ENCODE measurements around the gene FAR1.
"Not testable (repeated sequence)": the region's sequence is repeated elsewhere in the genome, so short reads cannot be mapped to it uniquely, and the experiment has no call there.

FAR1 gene, protein sequence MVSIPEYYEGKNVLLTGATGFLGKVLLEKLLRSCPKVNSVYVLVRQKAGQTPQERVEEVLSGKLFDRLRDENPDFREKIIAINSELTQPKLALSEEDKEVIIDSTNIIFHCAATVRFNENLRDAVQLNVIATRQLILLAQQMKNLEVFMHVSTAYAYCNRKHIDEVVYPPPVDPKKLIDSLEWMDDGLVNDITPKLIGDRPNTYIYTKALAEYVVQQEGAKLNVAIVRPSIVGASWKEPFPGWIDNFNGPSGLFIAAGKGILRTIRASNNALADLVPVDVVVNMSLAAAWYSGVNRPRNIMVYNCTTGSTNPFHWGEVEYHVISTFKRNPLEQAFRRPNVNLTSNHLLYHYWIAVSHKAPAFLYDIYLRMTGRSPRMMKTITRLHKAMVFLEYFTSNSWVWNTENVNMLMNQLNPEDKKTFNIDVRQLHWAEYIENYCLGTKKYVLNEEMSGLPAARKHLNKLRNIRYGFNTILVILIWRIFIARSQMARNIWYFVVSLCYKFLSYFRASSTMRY

DNA sequence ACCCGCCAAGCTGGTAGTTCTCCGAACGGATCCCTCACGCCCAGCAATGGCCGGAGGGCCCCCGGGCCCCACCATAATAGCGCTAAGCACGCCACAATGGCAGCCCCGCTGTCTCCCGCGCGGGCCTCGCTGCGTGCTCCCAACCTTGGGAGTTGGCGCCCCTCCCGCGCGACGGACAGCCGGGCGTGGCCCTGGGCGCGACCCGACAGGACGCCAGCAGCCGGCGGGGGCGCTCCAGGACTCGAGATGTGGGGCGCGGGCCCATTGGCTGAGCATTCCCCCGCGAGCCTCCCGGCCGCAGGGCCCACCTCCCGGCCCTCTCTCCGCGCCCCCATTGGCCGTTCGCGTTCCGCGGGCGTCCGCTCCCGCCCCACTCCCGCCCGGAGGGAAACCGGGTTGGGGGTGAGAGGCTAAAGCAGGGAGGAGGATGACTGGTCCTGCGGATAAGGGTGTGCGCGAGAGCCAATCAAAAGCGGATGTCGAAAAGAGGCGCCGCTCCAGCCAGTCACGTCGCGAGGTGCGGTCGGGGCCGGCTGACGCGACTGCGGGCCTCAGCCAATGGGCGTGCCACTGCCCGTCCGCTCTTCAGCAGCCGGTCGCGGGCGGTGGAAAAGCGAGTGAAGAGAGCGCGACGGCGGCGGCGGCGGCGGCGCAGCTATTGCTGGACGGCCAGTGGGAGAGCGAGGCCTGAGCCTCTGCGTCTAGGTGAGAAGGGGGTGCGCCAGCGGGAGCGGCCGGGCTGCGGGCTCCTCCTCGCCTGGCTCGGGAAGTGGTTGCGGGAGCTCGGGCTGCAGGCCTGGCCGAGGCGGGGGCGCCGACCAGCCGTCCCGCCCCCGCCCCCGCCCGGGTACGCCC lies at the start of gene FAR1:
TSS of gene FAR1 (plus strand) at position 567 of the 855 bp plus-strand sequence. CDS start 26,098 bp downstream, outside the sequence.
- no peaks in the 10 kb centered on the region for H3K9me3 Mint-ChIP-seq
- H3K36me3 Mint-ChIP-seq (ENCODE audit: low read depth): peaks cover 5% of the 10 kb centered on the region
- H3K4me1 Mint-ChIP-seq: peaks cover 18% of the 10 kb centered on the region
- peak within 1 kb of the TSS; percentile 97 to 99 (median 97) for H3K4me3 Mint-ChIP-seq
- TF ChIP-seq, protein P1, sequence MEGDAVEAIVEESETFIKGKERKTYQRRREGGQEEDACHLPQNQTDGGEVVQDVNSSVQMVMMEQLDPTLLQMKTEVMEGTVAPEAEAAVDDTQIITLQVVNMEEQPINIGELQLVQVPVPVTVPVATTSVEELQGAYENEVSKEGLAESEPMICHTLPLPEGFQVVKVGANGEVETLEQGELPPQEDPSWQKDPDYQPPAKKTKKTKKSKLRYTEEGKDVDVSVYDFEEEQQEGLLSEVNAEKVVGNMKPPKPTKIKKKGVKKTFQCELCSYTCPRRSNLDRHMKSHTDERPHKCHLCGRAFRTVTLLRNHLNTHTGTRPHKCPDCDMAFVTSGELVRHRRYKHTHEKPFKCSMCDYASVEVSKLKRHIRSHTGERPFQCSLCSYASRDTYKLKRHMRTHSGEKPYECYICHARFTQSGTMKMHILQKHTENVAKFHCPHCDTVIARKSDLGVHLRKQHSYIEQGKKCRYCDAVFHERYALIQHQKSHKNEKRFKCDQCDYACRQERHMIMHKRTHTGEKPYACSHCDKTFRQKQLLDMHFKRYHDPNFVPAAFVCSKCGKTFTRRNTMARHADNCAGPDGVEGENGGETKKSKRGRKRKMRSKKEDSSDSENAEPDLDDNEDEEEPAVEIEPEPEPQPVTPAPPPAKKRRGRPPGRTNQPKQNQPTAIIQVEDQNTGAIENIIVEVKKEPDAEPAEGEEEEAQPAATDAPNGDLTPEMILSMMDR (IDR thresholded peaks at IDR 0.05; ENCODE audit: unreplicated experiment in 3 of 3): peak; percentile 47 to 72 (median 55)
- H3K27ac Mint-ChIP-seq: peak within 1 kb of the TSS; percentile 66 to 95 (median 89)
- H3K27me3 Mint-ChIP-seq (ENCODE audit: low read depth): peaks cover 6% of the 10 kb centered on the region

DNA sequence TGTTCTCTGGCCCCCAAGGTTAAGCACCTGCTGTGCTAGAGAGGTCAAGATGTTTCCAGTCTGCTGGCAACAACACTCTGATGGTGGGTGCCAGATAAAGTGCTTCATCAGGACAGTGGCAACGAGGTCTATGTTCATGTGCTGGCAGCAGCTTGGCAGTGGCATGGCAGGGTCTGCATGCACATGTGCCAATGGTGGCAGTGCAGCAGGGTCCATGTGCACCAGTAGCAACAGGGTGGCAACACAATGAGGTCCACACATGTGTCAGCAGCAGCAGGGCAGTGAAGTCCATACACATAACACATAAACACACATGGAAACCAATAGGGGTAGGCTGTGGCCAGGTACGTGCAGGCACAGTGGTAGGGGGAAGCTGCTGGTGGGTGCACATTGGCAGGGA lies 48.4 kb upstream of the FAR1 start:
- no peaks in the 10 kb centered on the region for H3K27me3 Mint-ChIP-seq (ENCODE audit: low read depth)
- H3K4me3 Mint-ChIP-seq: no peak overlapping the region
- peaks cover 21% of the 10 kb centered on the region for H3K9me3 Mint-ChIP-seq
- H3K27ac Mint-ChIP-seq: no peak overlapping the region
- H3K36me3 Mint-ChIP-seq (ENCODE audit: low read depth): no peaks in the 10 kb centered on the region
- TF ChIP-seq, protein P1 (IDR thresholded peaks at IDR 0.05; ENCODE audit: unreplicated experiment in 3 of 3): no peak
- no peaks in the 10 kb centered on the region for H3K4me1 Mint-ChIP-seq

DNA sequence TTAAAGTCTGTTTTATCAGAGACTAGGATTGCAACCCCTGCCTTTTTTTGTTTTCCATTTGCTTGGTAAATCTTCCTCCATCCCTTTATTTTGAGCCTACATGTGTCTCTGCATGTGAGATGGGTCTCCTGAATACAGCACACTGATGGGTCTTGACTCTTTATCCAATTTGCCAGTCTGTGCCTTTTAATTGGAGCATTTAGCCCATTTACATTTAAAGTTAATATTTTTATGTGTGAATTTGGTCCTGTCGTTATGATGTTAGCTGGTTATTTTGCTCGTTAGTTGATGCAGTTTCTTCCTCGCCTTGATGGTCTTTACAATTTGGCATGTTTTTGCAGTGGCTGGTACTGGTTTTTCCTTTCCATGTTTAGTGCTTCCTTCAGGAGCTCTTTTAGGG lies 41.6 kb upstream of the FAR1 start:
- not testable (repeated sequence) for H3K27me3 Mint-ChIP-seq (ENCODE audit: low read depth); H3K4me3 Mint-ChIP-seq; H3K4me1 Mint-ChIP-seq; H3K36me3 Mint-ChIP-seq (ENCODE audit: low read depth); H3K9me3 Mint-ChIP-seq; H3K27ac Mint-ChIP-seq

DNA sequence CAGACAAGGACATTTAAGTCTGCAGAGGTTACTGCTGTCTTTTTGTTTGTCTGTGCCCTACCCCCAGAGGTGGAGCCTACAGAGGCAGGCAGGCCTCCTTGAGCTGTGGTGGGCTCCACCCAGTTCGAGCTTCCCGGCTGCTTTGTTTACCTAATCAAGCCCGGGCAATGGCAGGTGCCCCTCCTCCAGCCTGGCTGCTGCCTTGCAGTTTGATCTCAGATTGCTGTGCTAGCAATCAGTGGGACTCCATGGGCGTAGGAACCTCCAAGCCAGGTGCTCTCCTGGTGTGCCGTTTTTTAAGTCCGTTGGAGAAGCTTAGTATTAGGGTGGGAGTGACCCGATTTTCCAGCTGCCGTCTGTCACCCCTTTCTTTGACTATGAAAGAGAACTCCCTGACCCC lies 39.8 kb upstream of the FAR1 start:
- H3K4me3 Mint-ChIP-seq, H3K4me1 Mint-ChIP-seq: not testable (repeated sequence)

DNA sequence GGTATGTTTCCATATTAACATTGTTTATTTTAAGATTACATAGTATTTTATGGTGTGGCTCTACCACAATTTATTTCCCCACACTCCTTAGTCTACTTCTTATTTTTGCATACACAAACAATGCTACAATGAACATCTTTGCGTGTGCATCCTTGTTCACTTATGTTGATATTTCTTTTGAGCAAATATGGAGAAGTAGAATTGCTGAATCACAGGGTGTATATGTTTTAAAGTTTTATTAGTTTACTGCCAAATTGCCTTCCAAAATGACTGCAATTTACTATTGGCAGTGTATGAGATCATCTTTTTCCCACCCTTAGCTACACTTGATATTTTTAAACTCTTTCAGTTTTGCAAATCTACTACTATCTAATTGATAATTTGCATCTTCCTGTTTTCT lies 38.7 kb upstream of the FAR1 start:
- peaks cover 11% of the 10 kb centered on the region for H3K9me3 Mint-ChIP-seq
- no peaks in the 10 kb centered on the region for H3K4me1 Mint-ChIP-seq
- H3K36me3 Mint-ChIP-seq (ENCODE audit: low read depth): no peaks in the 10 kb centered on the region
- H3K27me3 Mint-ChIP-seq (ENCODE audit: low read depth): no peaks in the 10 kb centered on the region
- TF ChIP-seq, protein P1 (IDR thresholded peaks at IDR 0.05; ENCODE audit: unreplicated experiment in 3 of 3): no peak
- H3K4me3 Mint-ChIP-seq: no peak overlapping the region
- H3K27ac Mint-ChIP-seq: no peak overlapping the region

More for the DNA sequence above, 39.8 kb upstream of the FAR1 start:
- H3K36me3 Mint-ChIP-seq (ENCODE audit: low read depth); H3K27me3 Mint-ChIP-seq (ENCODE audit: low read depth); H3K27ac Mint-ChIP-seq: not testable (repeated sequence)
- peaks cover 11% of the 10 kb centered on the region for H3K9me3 Mint-ChIP-seq

DNA sequence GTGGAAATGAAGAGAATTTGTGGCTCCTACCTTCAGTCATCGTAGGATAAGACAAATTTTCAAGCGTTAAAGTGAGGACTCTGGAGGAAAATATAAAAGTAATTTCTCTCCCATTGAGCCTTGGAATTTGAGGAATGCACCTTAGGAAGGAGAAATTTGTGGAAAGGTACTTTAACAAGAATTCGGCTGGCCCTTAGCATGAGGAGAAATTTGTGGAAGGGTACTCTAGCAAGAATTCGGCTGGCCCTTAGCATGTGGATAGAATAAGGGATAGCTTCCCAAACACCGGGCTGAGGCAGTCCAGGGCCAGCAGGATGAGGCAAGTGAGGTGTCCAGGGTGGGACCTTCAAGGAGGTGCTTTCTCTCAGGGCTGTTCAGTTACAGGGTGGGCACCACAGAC lies 33.2 kb upstream of the FAR1 start:
- Mint-ChIP-seq H3K4me1 (no peaks in the 10 kb centered on the region), H3K27ac (no peak overlapping the region), H3K36me3 (ENCODE audit: low read depth) (no peaks in the 10 kb centered on the region), H3K9me3 (peaks cover 12% of the 10 kb centered on the region), H3K27me3 (ENCODE audit: low read depth) (no peaks in the 10 kb centered on the region), H3K4me3 (no peak overlapping the region)
- TF ChIP-seq, protein P1 (IDR thresholded peaks at IDR 0.05; ENCODE audit: unreplicated experiment in 3 of 3): no peak

Data from nephron (organoid).